ENCODE measurements around the gene LRIG2.

The LRIG2 gene

DNA sequence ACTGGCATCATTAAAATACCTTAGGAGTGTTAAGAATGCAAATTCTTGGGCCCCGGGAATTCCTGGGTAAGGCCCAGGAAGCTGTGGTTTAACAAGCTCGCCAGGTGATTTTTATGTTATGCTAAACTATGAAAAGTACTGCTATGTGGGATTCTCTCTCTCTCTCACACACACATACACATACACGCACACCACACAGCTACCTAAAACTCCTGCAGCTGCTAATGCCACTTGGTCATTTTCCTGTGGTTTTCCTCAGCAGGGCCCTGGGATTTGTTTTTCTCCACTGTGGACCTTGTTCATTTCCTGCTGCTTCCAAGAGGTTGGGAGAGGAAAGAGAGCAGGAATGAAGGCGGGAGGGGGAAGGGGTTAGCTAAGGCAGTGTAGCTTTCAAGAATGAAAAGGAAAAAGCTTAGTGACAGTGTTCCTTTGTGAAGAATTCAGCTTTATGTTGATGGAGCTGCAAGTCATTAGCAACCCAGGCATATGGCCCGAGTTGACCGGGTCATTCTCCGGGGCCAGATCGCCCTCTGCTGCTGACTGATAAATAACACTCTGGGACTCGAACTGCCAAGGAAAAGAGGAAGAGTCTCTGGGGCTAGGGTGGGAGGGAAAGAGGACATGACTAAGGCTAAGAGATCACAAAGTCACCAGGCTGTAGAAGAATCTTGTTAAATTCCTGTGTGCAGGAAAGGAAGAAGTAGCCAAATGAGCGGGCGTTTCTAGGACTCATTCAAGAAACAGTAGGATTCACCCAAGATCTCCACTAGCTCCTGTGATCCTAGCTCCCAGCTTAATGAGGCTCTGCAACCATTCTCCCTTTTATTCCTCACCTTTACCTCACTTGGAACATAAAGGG lies 30.5 kb upstream of the LRIG2 start (continued):
- TF ChIP-seq, protein P1, sequence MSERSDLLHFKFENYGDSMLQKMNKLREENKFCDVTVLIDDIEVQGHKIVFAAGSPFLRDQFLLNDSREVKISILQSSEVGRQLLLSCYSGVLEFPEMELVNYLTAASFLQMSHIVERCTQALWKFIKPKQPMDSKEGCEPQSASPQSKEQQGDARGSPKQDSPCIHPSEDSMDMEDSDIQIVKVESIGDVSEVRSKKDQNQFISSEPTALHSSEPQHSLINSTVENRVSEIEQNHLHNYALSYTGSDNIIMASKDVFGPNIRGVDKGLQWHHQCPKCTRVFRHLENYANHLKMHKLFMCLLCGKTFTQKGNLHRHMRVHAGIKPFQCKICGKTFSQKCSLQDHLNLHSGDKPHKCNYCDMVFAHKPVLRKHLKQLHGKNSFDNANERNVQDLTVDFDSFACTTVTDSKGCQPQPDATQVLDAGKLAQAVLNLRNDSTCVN (tag by site-specific recombination; optimal IDR thresholded peaks at IDR 0.05), result no peak
- TF ChIP-seq ZNF747 (tag by site-specific recombination; IDR thresholded peaks at IDR 0.05), result no peak
- no peak for TF ChIP-seq ZNF549 (tag by site-specific recombination; IDR thresholded peaks at IDR 0.05)
- TF ChIP-seq, protein P2, sequence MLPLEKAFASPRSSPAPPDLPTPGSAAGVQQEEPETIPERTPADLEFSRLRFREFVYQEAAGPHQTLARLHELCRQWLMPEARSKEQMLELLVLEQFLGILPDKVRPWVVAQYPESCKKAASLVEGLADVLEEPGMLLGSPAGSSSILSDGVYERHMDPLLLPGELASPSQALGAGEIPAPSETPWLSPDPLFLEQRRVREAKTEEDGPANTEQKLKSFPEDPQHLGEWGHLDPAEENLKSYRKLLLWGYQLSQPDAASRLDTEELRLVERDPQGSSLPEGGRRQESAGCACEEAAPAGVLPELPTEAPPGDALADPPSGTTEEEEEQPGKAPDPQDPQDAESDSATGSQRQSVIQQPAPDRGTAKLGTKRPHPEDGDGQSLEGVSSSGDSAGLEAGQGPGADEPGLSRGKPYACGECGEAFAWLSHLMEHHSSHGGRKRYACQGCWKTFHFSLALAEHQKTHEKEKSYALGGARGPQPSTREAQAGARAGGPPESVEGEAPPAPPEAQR (tag by site-specific recombination; IDR thresholded peaks at IDR 0.05), result no peak
- no peak for TF ChIP-seq GLIS2 (tag by site-specific recombination; IDR thresholded peaks at IDR 0.05)
- no peak for TF ChIP-seq ZNF514 (tag by site-specific recombination; IDR thresholded peaks at IDR 0.05)
- TF ChIP-seq ZNF654 (tag by site-specific recombination; IDR thresholded peaks at IDR 0.05; ENCODE audit: low read depth), result peak; percentile 65
- TF ChIP-seq ZBTB20 (tag by site-specific recombination; IDR thresholded peaks at IDR 0.05), result peak; percentile 38; the same call in 1 of the 2 replicates
- TF ChIP-seq ZFP3 (tag by site-specific recombination; IDR thresholded peaks at IDR 0.05; ENCODE audit: low read depth), result no peak
- TF ChIP-seq ZNF423 (tag by site-specific recombination; IDR thresholded peaks at IDR 0.05), result no peak
- TF ChIP-seq KLF16 (tag by site-specific recombination; IDR thresholded peaks at IDR 0.05), result no peak
- TF ChIP-seq, protein P3, sequence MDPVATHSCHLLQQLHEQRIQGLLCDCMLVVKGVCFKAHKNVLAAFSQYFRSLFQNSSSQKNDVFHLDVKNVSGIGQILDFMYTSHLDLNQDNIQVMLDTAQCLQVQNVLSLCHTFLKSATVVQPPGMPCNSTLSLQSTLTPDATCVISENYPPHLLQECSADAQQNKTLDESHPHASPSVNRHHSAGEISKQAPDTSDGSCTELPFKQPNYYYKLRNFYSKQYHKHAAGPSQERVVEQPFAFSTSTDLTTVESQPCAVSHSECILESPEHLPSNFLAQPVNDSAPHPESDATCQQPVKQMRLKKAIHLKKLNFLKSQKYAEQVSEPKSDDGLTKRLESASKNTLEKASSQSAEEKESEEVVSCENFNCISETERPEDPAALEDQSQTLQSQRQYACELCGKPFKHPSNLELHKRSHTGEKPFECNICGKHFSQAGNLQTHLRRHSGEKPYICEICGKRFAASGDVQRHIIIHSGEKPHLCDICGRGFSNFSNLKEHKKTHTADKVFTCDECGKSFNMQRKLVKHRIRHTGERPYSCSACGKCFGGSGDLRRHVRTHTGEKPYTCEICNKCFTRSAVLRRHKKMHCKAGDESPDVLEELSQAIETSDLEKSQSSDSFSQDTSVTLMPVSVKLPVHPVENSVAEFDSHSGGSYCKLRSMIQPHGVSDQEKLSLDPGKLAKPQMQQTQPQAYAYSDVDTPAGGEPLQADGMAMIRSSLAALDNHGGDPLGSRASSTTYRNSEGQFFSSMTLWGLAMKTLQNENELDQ (tag by site-specific recombination; IDR thresholded peaks at IDR 0.05; ENCODE audit: low read depth), result no peak
- no peak for TF ChIP-seq ZNF292 (tag by site-specific recombination; IDR thresholded peaks at IDR 0.05; ENCODE audit: borderline replicate concordance, low read depth)
- TF ChIP-seq ZNF621 (tag by site-specific recombination; IDR thresholded peaks at IDR 0.05), result no peak
- no peak for TF ChIP-seq ZNF132 (tag by site-specific recombination; IDR thresholded peaks at IDR 0.05; ENCODE audit: borderline replicate concordance)
- TF ChIP-seq ZNF2 (tag by site-specific recombination; IDR thresholded peaks at IDR 0.05), result no peak
- TF ChIP-seq, protein P4, sequence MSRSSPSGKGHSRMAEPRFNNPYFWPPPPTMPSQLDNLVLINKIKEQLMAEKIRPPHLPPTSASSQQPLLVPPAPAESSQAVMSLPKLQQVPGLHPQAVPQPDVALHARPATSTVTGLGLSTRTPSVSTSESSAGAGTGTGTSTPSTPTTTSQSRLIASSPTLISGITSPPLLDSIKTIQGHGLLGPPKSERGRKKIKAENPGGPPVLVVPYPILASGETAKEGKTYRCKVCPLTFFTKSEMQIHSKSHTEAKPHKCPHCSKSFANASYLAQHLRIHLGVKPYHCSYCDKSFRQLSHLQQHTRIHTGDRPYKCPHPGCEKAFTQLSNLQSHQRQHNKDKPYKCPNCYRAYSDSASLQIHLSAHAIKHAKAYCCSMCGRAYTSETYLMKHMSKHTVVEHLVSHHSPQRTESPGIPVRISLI (tag by site-specific recombination; IDR thresholded peaks at IDR 0.05), result no peak
- no peak for TF ChIP-seq ZNF221 (tag by site-specific recombination; IDR thresholded peaks at IDR 0.05; ENCODE audit: borderline replicate concordance)
- no peak for TF ChIP-seq MEIS1 (CRISPR knock-in tag; IDR thresholded peaks at IDR 0.05; ENCODE audit: borderline replicate concordance)
- TF ChIP-seq, protein P5, sequence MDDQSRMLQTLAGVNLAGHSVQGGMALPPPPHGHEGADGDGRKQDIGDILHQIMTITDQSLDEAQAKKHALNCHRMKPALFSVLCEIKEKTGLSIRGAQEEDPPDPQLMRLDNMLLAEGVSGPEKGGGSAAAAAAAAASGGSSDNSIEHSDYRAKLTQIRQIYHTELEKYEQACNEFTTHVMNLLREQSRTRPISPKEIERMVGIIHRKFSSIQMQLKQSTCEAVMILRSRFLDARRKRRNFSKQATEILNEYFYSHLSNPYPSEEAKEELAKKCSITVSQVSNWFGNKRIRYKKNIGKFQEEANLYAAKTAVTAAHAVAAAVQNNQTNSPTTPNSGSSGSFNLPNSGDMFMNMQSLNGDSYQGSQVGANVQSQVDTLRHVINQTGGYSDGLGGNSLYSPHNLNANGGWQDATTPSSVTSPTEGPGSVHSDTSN (CRISPR knock-in tag; IDR thresholded peaks at IDR 0.05), result no peak
- no peak for TF ChIP-seq ZNF416 (tag by site-specific recombination; IDR thresholded peaks at IDR 0.05)
- TF ChIP-seq ZSCAN30 (tag by site-specific recombination; IDR thresholded peaks at IDR 0.05), result no peak
- TF ChIP-seq, protein P6, sequence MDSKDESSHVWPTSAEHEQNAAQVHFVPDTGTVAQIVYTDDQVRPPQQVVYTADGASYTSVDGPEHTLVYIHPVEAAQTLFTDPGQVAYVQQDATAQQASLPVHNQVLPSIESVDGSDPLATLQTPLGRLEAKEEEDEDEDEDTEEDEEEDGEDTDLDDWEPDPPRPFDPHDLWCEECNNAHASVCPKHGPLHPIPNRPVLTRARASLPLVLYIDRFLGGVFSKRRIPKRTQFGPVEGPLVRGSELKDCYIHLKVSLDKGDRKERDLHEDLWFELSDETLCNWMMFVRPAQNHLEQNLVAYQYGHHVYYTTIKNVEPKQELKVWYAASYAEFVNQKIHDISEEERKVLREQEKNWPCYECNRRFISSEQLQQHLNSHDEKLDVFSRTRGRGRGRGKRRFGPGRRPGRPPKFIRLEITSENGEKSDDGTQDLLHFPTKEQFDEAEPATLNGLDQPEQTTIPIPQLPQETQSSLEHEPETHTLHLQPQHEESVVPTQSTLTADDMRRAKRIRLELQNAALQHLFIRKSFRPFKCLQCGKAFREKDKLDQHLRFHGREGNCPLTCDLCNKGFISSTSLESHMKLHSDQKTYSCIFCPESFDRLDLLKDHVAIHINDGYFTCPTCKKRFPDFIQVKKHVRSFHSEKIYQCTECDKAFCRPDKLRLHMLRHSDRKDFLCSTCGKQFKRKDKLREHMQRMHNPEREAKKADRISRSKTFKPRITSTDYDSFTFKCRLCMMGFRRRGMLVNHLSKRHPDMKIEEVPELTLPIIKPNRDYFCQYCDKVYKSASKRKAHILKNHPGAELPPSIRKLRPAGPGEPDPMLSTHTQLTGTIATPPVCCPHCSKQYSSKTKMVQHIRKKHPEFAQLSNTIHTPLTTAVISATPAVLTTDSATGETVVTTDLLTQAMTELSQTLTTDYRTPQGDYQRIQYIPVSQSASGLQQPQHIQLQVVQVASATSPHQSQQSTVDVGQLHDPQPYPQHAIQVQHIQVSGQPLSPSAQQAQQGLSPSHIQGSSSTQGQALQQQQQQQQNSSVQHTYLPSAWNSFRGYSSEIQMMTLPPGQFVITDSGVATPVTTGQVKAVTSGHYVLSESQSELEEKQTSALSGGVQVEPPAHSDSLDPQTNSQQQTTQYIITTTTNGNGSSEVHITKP (tag by site-specific recombination; IDR thresholded peaks at IDR 0.05), result no peak
- TF ChIP-seq ZIC2 (tag by site-specific recombination; IDR thresholded peaks at IDR 0.05), result peak; percentile 98
- no peak for TF ChIP-seq ZNF202 (tag by site-specific recombination; IDR thresholded peaks at IDR 0.05; ENCODE audit: borderline replicate concordance)
- no peak for TF ChIP-seq ZNF23 (tag by site-specific recombination; IDR thresholded peaks at IDR 0.05; ENCODE audit: borderline replicate concordance)
- TF ChIP-seq, protein P7, sequence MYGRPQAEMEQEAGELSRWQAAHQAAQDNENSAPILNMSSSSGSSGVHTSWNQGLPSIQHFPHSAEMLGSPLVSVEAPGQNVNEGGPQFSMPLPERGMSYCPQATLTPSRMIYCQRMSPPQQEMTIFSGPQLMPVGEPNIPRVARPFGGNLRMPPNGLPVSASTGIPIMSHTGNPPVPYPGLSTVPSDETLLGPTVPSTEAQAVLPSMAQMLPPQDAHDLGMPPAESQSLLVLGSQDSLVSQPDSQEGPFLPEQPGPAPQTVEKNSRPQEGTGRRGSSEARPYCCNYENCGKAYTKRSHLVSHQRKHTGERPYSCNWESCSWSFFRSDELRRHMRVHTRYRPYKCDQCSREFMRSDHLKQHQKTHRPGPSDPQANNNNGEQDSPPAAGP (tag by site-specific recombination; IDR thresholded peaks at IDR 0.05), result no peak

Data from HEK293 (cell line).